ENCODE results near the gene COG1. TPM values are rescaled to one million over a fixed set of nuclear protein-coding genes. Genes with fewer than 3 reads are reported as not detected.

The COG1 gene
- polyA plus RNA-seq, 1 of the 3 experiments (the other 2 are of a cell fraction), result 52.8 TPM

GRCh38 chr17:73223626-73224230, 30.9 kb downstream of the COG1 start:
- Histone ChIP-seq H3K9me3 (no peaks in the 10 kb centered on the region), H3K9me2 (no peaks in the 10 kb centered on the region), H3K9ac (no peak overlapping the region), H3K27ac (ENCODE audit: low read depth in 2 of 2, low read length in 1 of 2) (no peak overlapping the region), H3K4me3 (ENCODE audit: low read depth in 2 of 2, low read length in 1 of 2) (no peak overlapping the region), H4K20me1 (ENCODE audit: insufficient read depth) (peaks cover 30% of the 10 kb centered on the region), H3K4me1 (ENCODE audit: control insufficient read depth in 1 of 2, insufficient read depth in 2 of 2, low read depth in 1 of 2, low read length in 1 of 2) (peaks cover 13 to 27% of the 10 kb centered on the region in 2 experiments), H3F3A (replicated peaks; ENCODE audit: insufficient read depth) (peaks cover 19% of the 10 kb centered on the region), H2AFZ (ENCODE audit: low read depth) (no peak overlapping the region), H3K4me2 (no peak overlapping the region), H3K79me2 (ENCODE audit: insufficient read depth) (peaks cover 94% of the 10 kb centered on the region), H3K36me3 (replicated peaks in 1 of 2; ENCODE audit: control insufficient read depth in 1 of 2, insufficient read depth in 2 of 2, low read length in 1 of 2) (peaks cover 5 to 16% of the 10 kb centered on the region in 2 experiments), H3K27me3 (ENCODE audit: insufficient read depth) (no peaks in the 10 kb centered on the region)
- no peak for DNase-seq
- CTCF ChIA-PET, result interaction anchor here (1.0 to 1.7 kb wide), 3 partner anchors 23 to 496 kb away, joined by 3 to 4 read pairs (median 4); no protein-coding TSS in a partner anchor
- POLR2A ChIA-PET, result no interaction called here
- 97% methylated on average over 2 of the region's 2 CpGs for WGBS (ENCODE audit: low lambda C conversion rate)
- TF ChIP-seq SMC3 (IDR thresholded peaks at IDR 0.05; ENCODE audit: low read depth, low read length) (no peak), TAF1 (IDR thresholded peaks at IDR 0.05; ENCODE audit: borderline replicate concordance, low read depth, low read length) (no peak), TEAD4 (IDR thresholded peaks at IDR 0.05; ENCODE audit: borderline replicate concordance, insufficient read depth) (no peak), ELF1 (IDR thresholded peaks at IDR 0.05) (no peak), JUND (IDR thresholded peaks at IDR 0.05) (no peak), RXRA (IDR thresholded peaks at IDR 0.05; ENCODE audit: borderline replicate concordance, low read depth) (no peak), GATA2 (CRISPR knock-in tag; IDR thresholded peaks at IDR 0.05) (no peak), USF2 (IDR thresholded peaks at IDR 0.05; ENCODE audit: borderline replicate concordance, low read depth, low read length) (no peak), RAD21 (IDR thresholded peaks at IDR 0.05; ENCODE audit: low read length) (no peak), YY1 (IDR thresholded peaks at IDR 0.05; ENCODE audit: low read depth) (no peak), EP300 (IDR thresholded peaks at IDR 0.05; ENCODE audit: borderline replicate concordance in 1 of 2, low read depth in 1 of 2, low read length in 1 of 2) (no peak), MEF2A (IDR thresholded peaks at IDR 0.05; ENCODE audit: borderline replicate concordance, low read depth) (no peak), ZBTB33 (IDR thresholded peaks at IDR 0.05; ENCODE audit: borderline replicate concordance, low read depth) (no peak)

- no peak for DNase-seq
- Histone ChIP-seq H3K79me2 (ENCODE audit: insufficient read depth) (peaks cover 94% of the 10 kb centered on the region), H3K36me3 (replicated peaks in 1 of 2; ENCODE audit: control insufficient read depth in 1 of 2, insufficient read depth in 2 of 2, low read length in 1 of 2) (peaks cover 5 to 16% of the 10 kb centered on the region in 2 experiments), H3K9ac (no peak overlapping the region), H4K20me1 (ENCODE audit: insufficient read depth) (peaks cover 31% of the 10 kb centered on the region), H3K9me2 (no peaks in the 10 kb centered on the region), H3K4me3 (ENCODE audit: low read depth in 2 of 2, low read length in 1 of 2) (no peak overlapping the region), H3F3A (replicated peaks; ENCODE audit: insufficient read depth) (peaks cover 24% of the 10 kb centered on the region), H3K27ac (ENCODE audit: low read depth in 2 of 2, low read length in 1 of 2) (no peak overlapping the region), H3K4me1 (ENCODE audit: control insufficient read depth in 1 of 2, insufficient read depth in 2 of 2, low read depth in 1 of 2, low read length in 1 of 2) (peaks cover 15 to 32% of the 10 kb centered on the region in 2 experiments), H3K27me3 (ENCODE audit: insufficient read depth) (no peaks in the 10 kb centered on the region), H2AFZ (ENCODE audit: low read depth) (no peak overlapping the region), H3K9me3 (no peaks in the 10 kb centered on the region), H3K4me2 (no peak overlapping the region)
- WGBS (ENCODE audit: low lambda C conversion rate), result 97% methylated on average over 2 of the region's 2 CpGs
- ChIA-PET CTCF (interaction anchor here (1.6 to 1.7 kb wide), 2 partner anchors 23 to 146 kb away, joined by 3 to 4 read pairs; no protein-coding TSS in a partner anchor), POLR2A (no interaction called here)
- TF ChIP-seq MEF2A (IDR thresholded peaks at IDR 0.05; ENCODE audit: borderline replicate concordance, low read depth) (no peak), CHD2 (IDR thresholded peaks at IDR 0.05; ENCODE audit: low read length, partially characterized antibody) (no peak), REST (IDR thresholded peaks at IDR 0.05; ENCODE audit: low read depth, low read length) (no peak), RXRA (IDR thresholded peaks at IDR 0.05; ENCODE audit: borderline replicate concordance, low read depth) (no peak), ZBTB33 (IDR thresholded peaks at IDR 0.05; ENCODE audit: borderline replicate concordance, low read depth) (no peak), MXI1 (IDR thresholded peaks at IDR 0.05; ENCODE audit: low read depth, low read length) (no peak), TAF1 (IDR thresholded peaks at IDR 0.05; ENCODE audit: borderline replicate concordance, low read depth, low read length) (no peak), USF1 (IDR thresholded peaks at IDR 0.05; ENCODE audit: borderline replicate concordance, low read depth) (no peak)
Observed at GRCh38 chr17:73224237-73224636, 31.4 kb downstream of the COG1 start.
